ENCODE results near the gene PCIF1. TPM values are rescaled to one million over a fixed set of nuclear protein-coding genes. Genes with fewer than 3 reads are reported as not detected.

Gene PCIF1
- polyA plus RNA-seq, 3 donors = 41.3 to 47.1 (median 45.2) TPM

- DNase-seq (ENCODE audit: low read depth in 3 of 3, low spot score in 2 of 3) = no peak
These were observed 29.5 kb downstream of the PCIF1 start for GRCh38 chr20:45964006-45964400.

- DNase-seq (ENCODE audit: low read depth in 3 of 3, low spot score in 2 of 3) = no peak
These were observed 30.9 kb downstream of the PCIF1 start for GRCh38 chr20:45965169-45966002.

GRCh38 chr20:45967551-45968080 lies 33.1 kb downstream of the PCIF1 start:
- no peak for DNase-seq (ENCODE audit: low read depth in 3 of 3, low spot score in 2 of 3)

- DNase-seq (ENCODE audit: low read depth in 3 of 3, low spot score in 2 of 3) = no peak
These were observed 33.7 kb downstream of the PCIF1 start for GRCh38 chr20:45968081-45968671.

- DNase-seq (ENCODE audit: low read depth in 3 of 3, low spot score in 2 of 3) = no peak
These were observed 34.6 kb downstream of the PCIF1 start for GRCh38 chr20:45968801-45969711.

GRCh38 chr20:45969712-45970634 lies 35.5 kb downstream of the PCIF1 start:
- DNase-seq (ENCODE audit: low read depth in 3 of 3, low spot score in 2 of 3) = no peak

GRCh38 chr20:45970646-45971424 lies 36.4 kb downstream of the PCIF1 start:
- no peak for DNase-seq (ENCODE audit: low read depth in 3 of 3, low spot score in 2 of 3)

- no peak for DNase-seq (ENCODE audit: low read depth in 3 of 3, low spot score in 2 of 3)
These were observed 36.9 kb downstream of the PCIF1 start for GRCh38 chr20:45971425-45971674.

GRCh38 chr20:45971675-45972499 lies 37.4 kb downstream of the PCIF1 start, which contains the start of gene ZNF335:
Gene ZNF335, minus strand, starts transcription at chr20:45972203. Its CDS starts 793 bp downstream, at chr20:45971410.
- peak; percentile 91 to 95 (median 95) for DNase-seq (ENCODE audit: low read depth in 3 of 3, low spot score in 2 of 3)

- no peak for DNase-seq (ENCODE audit: low read depth in 3 of 3, low spot score in 2 of 3)
These were observed 38.2 kb downstream of the PCIF1 start for GRCh38 chr20:45972500-45973183.

- no peak for DNase-seq (ENCODE audit: low read depth in 3 of 3, low spot score in 2 of 3)
These were observed 40.5 kb downstream of the PCIF1 start for GRCh38 chr20:45974896-45975565.

- DNase-seq (ENCODE audit: low read depth in 3 of 3, low spot score in 2 of 3) = no peak
These were observed 41.2 kb downstream of the PCIF1 start for GRCh38 chr20:45975686-45976085.

- DNase-seq (ENCODE audit: low read depth in 3 of 3, low spot score in 2 of 3) = no peak
These were observed 41.6 kb downstream of the PCIF1 start for GRCh38 chr20:45976086-45976485.

- no peak for DNase-seq (ENCODE audit: low read depth in 3 of 3, low spot score in 2 of 3)
These were observed 46.8 kb downstream of the PCIF1 start for GRCh38 chr20:45981261-45981660.

- DNase-seq (ENCODE audit: low read depth in 3 of 3, low spot score in 2 of 3) = no peak
These were observed 48.8 kb downstream of the PCIF1 start for GRCh38 chr20:45983279-45983743.

- DNase-seq (ENCODE audit: low read depth in 3 of 3, low spot score in 2 of 3) = no peak
These were observed 51.1 kb downstream of the PCIF1 start for GRCh38 chr20:45985573-45985972.

GRCh38 chr20:45987108-45987780 lies 52.8 kb downstream of the PCIF1 start:
- peak in 1 of 3 donors; percentile 30 for DNase-seq (ENCODE audit: low read depth in 3 of 3, low spot score in 2 of 3)

Data from right renal cortex interstitium (tissue), 3 donors.